ENCODE measurements around the gene IFIT3. TPM values are rescaled to one million over a fixed set of nuclear protein-coding genes. Genes with fewer than 3 reads are reported as not detected.

IFIT3 gene
- total and polyA plus RNA-seq, 9 of the 15 experiments (the other 6 are each of a cell fraction or from before 2014, with no cell fraction given) = 0.23 to 2.2 (median 0.77) TPM

- TF ChIP-seq ZBTB40 (IDR thresholded peaks at IDR 0.05) (peak; percentile 65), ZBTB40 (CRISPR knock-in tag; IDR thresholded peaks at IDR 0.05) (no peak), ZC3H11A (IDR thresholded peaks at IDR 0.05; ENCODE audit: low read depth, low read length) (no peak), ZNF12 (CRISPR knock-in tag; IDR thresholded peaks at IDR 0.05) (no peak), ZNF592 (IDR thresholded peaks at IDR 0.05) (0 out of 2 replicates have a peak, but pooled peaks have one; percentile 63), ZBTB11 (CRISPR knock-in tag; IDR thresholded peaks at IDR 0.05) (peak in 1 of 3 experiments; percentile 85; a peak in 2 of 6 replicates), ZNF175 (CRISPR knock-in tag; IDR thresholded peaks at IDR 0.05; ENCODE audit: low read depth) (peak; percentile 56; the same call in 1 of the 2 replicates)
Observed at GRCh38 chr10:89327803-89328441, at the start of gene IFIT3 (continued).

Data from K562 (cell line).